Measurements from ENCODE around the gene FAT2. TPM values are rescaled to one million over a fixed set of nuclear protein-coding genes. Genes with fewer than 3 reads are reported as not detected.

Gene FAT2
- polyA plus RNA-seq, 2 of the 4 experiments (the other 2 are of a cell fraction): 0.03 TPM; not detected in 1

GRCh38 chr5:151553130-151553670 is 37.9 kb downstream of the FAT2 start (continued):
- TF ChIP-seq SMC3 (IDR thresholded peaks at IDR 0.05): no peak

- H3K9me3 ChIP-seq: no peaks in the 10 kb centered on the region
- H3K4me3 ChIP-seq: no peak overlapping the region
- no peak for TF ChIP-seq PBX3 (IDR thresholded peaks at IDR 0.05)
- TF ChIP-seq E2F6 (IDR thresholded peaks at IDR 0.05; ENCODE audit: borderline replicate concordance, low read depth): no peak
- no peak for TF ChIP-seq BCL3 (IDR thresholded peaks at IDR 0.05)
- no peak for TF ChIP-seq MAFK (IDR thresholded peaks at IDR 0.05; ENCODE audit: partially characterized antibody)
- 62% methylated on average over 3 of the region's 3 CpGs for WGBS (ENCODE audit: missing lambda C conversion rate)
- H3K4me2 ChIP-seq: no peak overlapping the region
- CTCF ChIA-PET: no interaction called here
- FAIRE-seq (no peak), ATAC-seq (no peak), DNase-seq (ENCODE audit: low read depth in 1 of 2, low spot score in 1 of 2) (no peak)
- no peak overlapping the region for H3K27ac ChIP-seq
- H3K4me1 ChIP-seq: no peaks in the 10 kb centered on the region
- POLR2A ChIA-PET: no interaction called here
Measured at GRCh38 chr5:151551985-151552384, 39.1 kb downstream of the FAT2 start.

GRCh38 chr5:151550146-151550545 is 41.0 kb downstream of the FAT2 start:
- 38% methylated on average over 2 of the region's 2 CpGs for WGBS (ENCODE audit: missing lambda C conversion rate)
- Histone ChIP-seq H3K9me3 (no peaks in the 10 kb centered on the region), H3K27ac (no peak overlapping the region), H3K4me2 (no peak overlapping the region), H3K4me1 (no peaks in the 10 kb centered on the region), H3K4me3 (no peak overlapping the region)
- POLR2A ChIA-PET: no interaction called here
- no peak for FAIRE-seq
- DNase-seq (ENCODE audit: low read depth in 1 of 2, low spot score in 1 of 2): no peak
- CTCF ChIA-PET: interaction anchor here (1.4 kb wide), 1 partner anchor 28 kb away, joined by 3 read pairs; no protein-coding TSS in a partner anchor
- ATAC-seq: no peak
- TF ChIP-seq ELK1 (IDR thresholded peaks at IDR 0.05; ENCODE audit: low read depth, low read length) (no peak), CTCF (IDR thresholded peaks at IDR 0.05) (no peak), FOSL2 (IDR thresholded peaks at IDR 0.05) (no peak), FOSL2 (CRISPR knock-in tag; IDR thresholded peaks at IDR 0.05) (no peak), KDM5A (IDR thresholded peaks at IDR 0.05) (no peak), HOXB13 (CRISPR knock-in tag; IDR thresholded peaks at IDR 0.05; ENCODE audit: low read depth) (no peak), CHD2 (IDR thresholded peaks at IDR 0.05; ENCODE audit: low read length, partially characterized antibody) (no peak), NR3C1 (IDR thresholded peaks at IDR 0.05) (no peak), MAZ (IDR thresholded peaks at IDR 0.05; ENCODE audit: borderline replicate concordance, low read depth, low read length) (no peak), ATOH8 (CRISPR knock-in tag; IDR thresholded peaks at IDR 0.05; ENCODE audit: low read depth) (no peak), HOXB5 (CRISPR knock-in tag; IDR thresholded peaks at IDR 0.05) (no peak), BCL3 (IDR thresholded peaks at IDR 0.05) (no peak), ZSCAN20 (CRISPR knock-in tag; IDR thresholded peaks at IDR 0.05) (no peak), RAD21 (conservative IDR thresholded peaks at IDR 0.05 in 1 of 2, IDR thresholded peaks at IDR 0.05 in 1 of 2) (no peak), EP300 (IDR thresholded peaks at IDR 0.05) (no peak), USF2 (IDR thresholded peaks at IDR 0.05) (no peak)

Data from A549 (cell line).